H1 (cell line): ENCODE results near the gene HMCN2. TPM values are rescaled to one million over a fixed set of nuclear protein-coding genes. Genes with fewer than 3 reads are reported as not detected.

Experiments
- ASH2L ChIP-seq: fragments of 200-600, 300-600 bp; sonication (generic); IDR thresholded peaks from one replicate; pipeline ENCODE4 v1.7.1; 2017; ENCODE audit warnings: low read length
- CHD7 ChIP-seq: fragments of 300-600 bp; sonication (generic); IDR thresholded peaks from 2 replicates; pipeline ENCODE4 v1.7.1; 2012; ENCODE audit warnings: low read length, moderate library complexity, mild to moderate bottlenecking, inconsistent platforms; ENCODE audit not compliant: insufficient replicate concordance
- GABPA ChIP-seq: IDR thresholded peaks from 2 replicates; pipeline ENCODE4 v1.6.1; 2011; ENCODE audit warnings: mild to moderate bottlenecking, low read length, moderate library complexity, borderline replicate concordance; ENCODE audit not compliant: insufficient read depth
- KDM4A ChIP-seq: IDR thresholded peaks from one replicate; pipeline ENCODE4 v1.7.1; 2012; ENCODE audit warnings: low read depth, mild to moderate bottlenecking, moderate library complexity, low read length, inconsistent platforms; ENCODE audit not compliant: severe bottlenecking
- RAD21 ChIP-seq, 2 experiments: IDR thresholded peaks in 1 of 2; conservative IDR thresholded peaks in 1 of 2; 2 replicates each; pipeline ENCODE4 v1.6.1; 2011; ENCODE audit warnings: low read depth in 2 of 2, low read length in 2 of 2, improper control_type of control experiment in 1 of 2, inconsistent platforms in 1 of 2, mild to moderate bottlenecking in 1 of 2, moderate library complexity in 1 of 2
- RFX5 ChIP-seq: IDR thresholded peaks from 2 replicates; pipeline ENCODE4 v1.6.1; 2011; ENCODE audit warnings: low read depth, low read length, improper control_type of control experiment, borderline replicate concordance
- SIN3A ChIP-seq, 2 experiments: IDR thresholded peaks in 1 of 2; conservative IDR thresholded peaks in 1 of 2; 2 replicates each; pipeline ENCODE4 v1.6.1; 2011 to 2012; ENCODE audit warnings: low read length in 2 of 2, improper control_type of control experiment in 1 of 2, low read depth in 1 of 2, mild to moderate bottlenecking in 1 of 2
- polyA plus RNA-seq, 7 experiments: library from polyadenylated mRNA; depleted of rRNA in 3 of 7; stranded (reverse) in 5 of 7; unstranded in 2 of 7; fragments of >200 nt in 5 of 7; fragments of 200-250 nt in 2 of 7; gene quantifications; 1 replicate in 5 of 7; 2 replicates in 1 of 7; 4 replicates in 1 of 7; pipeline versions ENCODE4 v1.2.1 to v1.2.3, GENCODE V29; 2011 to 2013; ENCODE audit warnings: missing spikeins in 2 of 7, mixed read lengths in 2 of 7
- total RNA-seq: library from RNA; stranded (reverse); fragmentation: NEBNext Ultra II Directional; extraction: Animal tissue kit (Norgen Biotek cat#: 25700); gene quantifications from 2 replicates; pipeline ENCODE4 v1.2.1, GENCODE V29; 2021

The HMCN2 gene
- total and polyA plus RNA-seq, 2 of the 8 experiments (the other 6 are each of a cell fraction or from before 2014, with no cell fraction given) = 5.0 to 9.1 TPM

- TF ChIP-seq CHD7 (no peak), RFX5 (no peak), ASH2L (no peak), KDM4A (no peak), GABPA (no peak), SIN3A (conservative IDR thresholded peaks at IDR 0.05 in 1 of 2, IDR thresholded peaks at IDR 0.05 in 1 of 2; ENCODE audit: low read depth in 1 of 2, low read length in 2 of 2) (no peak), RAD21 (IDR thresholded peaks at IDR 0.05 in 1 of 2, conservative IDR thresholded peaks at IDR 0.05 in 1 of 2; ENCODE audit: low read depth in 2 of 2, low read length in 2 of 2) (no peak)
Measured at GRCh38 chr9:130346431-130346830, 80.9 kb downstream of the HMCN2 start (continued).
